ENCODE results near the gene CCDC177. TPM values are rescaled to one million over a fixed set of nuclear protein-coding genes. Genes with fewer than 3 reads are reported as not detected.

The CCDC177 gene
- total RNA-seq, 1 donor from 2014 or later = 0.22 TPM

GRCh38 chr14:69537900-69538299, 36.8 kb downstream of the CCDC177 start:
- Mint-ChIP-seq H3K36me3 (ENCODE audit: insufficient read depth) (no peaks in the 10 kb centered on the region), H3K4me1 (ENCODE audit: low read depth) (peaks cover 8% of the 10 kb centered on the region), H3K9me3 (ENCODE audit: low read depth) (no peaks in the 10 kb centered on the region), H3K27me3 (peaks cover 2% of the 10 kb centered on the region), H3K27ac (no peak overlapping the region), H3K4me3 (ENCODE audit: low read depth) (no peak overlapping the region)
- TF ChIP-seq, protein P1, sequence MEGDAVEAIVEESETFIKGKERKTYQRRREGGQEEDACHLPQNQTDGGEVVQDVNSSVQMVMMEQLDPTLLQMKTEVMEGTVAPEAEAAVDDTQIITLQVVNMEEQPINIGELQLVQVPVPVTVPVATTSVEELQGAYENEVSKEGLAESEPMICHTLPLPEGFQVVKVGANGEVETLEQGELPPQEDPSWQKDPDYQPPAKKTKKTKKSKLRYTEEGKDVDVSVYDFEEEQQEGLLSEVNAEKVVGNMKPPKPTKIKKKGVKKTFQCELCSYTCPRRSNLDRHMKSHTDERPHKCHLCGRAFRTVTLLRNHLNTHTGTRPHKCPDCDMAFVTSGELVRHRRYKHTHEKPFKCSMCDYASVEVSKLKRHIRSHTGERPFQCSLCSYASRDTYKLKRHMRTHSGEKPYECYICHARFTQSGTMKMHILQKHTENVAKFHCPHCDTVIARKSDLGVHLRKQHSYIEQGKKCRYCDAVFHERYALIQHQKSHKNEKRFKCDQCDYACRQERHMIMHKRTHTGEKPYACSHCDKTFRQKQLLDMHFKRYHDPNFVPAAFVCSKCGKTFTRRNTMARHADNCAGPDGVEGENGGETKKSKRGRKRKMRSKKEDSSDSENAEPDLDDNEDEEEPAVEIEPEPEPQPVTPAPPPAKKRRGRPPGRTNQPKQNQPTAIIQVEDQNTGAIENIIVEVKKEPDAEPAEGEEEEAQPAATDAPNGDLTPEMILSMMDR (IDR thresholded peaks at IDR 0.05; ENCODE audit: unreplicated experiment) = no peak
- DNase-seq (ENCODE audit: low spot score, unreplicated experiment) = no peak

- Mint-ChIP-seq H3K36me3 (ENCODE audit: insufficient read depth) (no peaks in the 10 kb centered on the region), H3K9me3 (ENCODE audit: low read depth) (no peaks in the 10 kb centered on the region), H3K4me3 (ENCODE audit: low read depth) (no peak overlapping the region), H3K27ac (no peak overlapping the region), H3K27me3 (no peaks in the 10 kb centered on the region), H3K4me1 (ENCODE audit: low read depth) (peaks cover 15% of the 10 kb centered on the region)
- DNase-seq (ENCODE audit: low spot score, unreplicated experiment) = no peak
- TF ChIP-seq, protein P1 (IDR thresholded peaks at IDR 0.05; ENCODE audit: unreplicated experiment) = no peak
Observed at GRCh38 chr14:69536971-69537370, 37.7 kb downstream of the CCDC177 start.

GRCh38 chr14:69535230-69535848, 39.3 kb downstream of the CCDC177 start:
- H3K4me1 Mint-ChIP-seq (ENCODE audit: low read depth) = peaks cover 27% of the 10 kb centered on the region
- peak overlapping the region; percentile 7 for H3K4me3 Mint-ChIP-seq (ENCODE audit: low read depth)
- TF ChIP-seq, protein P1 (IDR thresholded peaks at IDR 0.05; ENCODE audit: unreplicated experiment) = peak; percentile 67
- peak overlapping the region; percentile 85 for H3K27ac Mint-ChIP-seq
- DNase-seq (ENCODE audit: low spot score, unreplicated experiment) = peak; percentile 34
- no peaks in the 10 kb centered on the region for H3K27me3 Mint-ChIP-seq
- no peaks in the 10 kb centered on the region for H3K36me3 Mint-ChIP-seq (ENCODE audit: insufficient read depth)
- no peaks in the 10 kb centered on the region for H3K9me3 Mint-ChIP-seq (ENCODE audit: low read depth)

- peaks cover 31% of the 10 kb centered on the region for H3K4me1 Mint-ChIP-seq (ENCODE audit: low read depth)
- peak overlapping the region; percentile 87 for H3K27ac Mint-ChIP-seq
- TF ChIP-seq, protein P1 (IDR thresholded peaks at IDR 0.05; ENCODE audit: unreplicated experiment) = no peak
- no peaks in the 10 kb centered on the region for H3K9me3 Mint-ChIP-seq (ENCODE audit: low read depth)
- DNase-seq (ENCODE audit: low spot score, unreplicated experiment) = no peak
- H3K36me3 Mint-ChIP-seq (ENCODE audit: insufficient read depth) = no peaks in the 10 kb centered on the region
- no peak overlapping the region for H3K4me3 Mint-ChIP-seq (ENCODE audit: low read depth)
- no peaks in the 10 kb centered on the region for H3K27me3 Mint-ChIP-seq
Observed at GRCh38 chr14:69532561-69533340, 41.9 kb downstream of the CCDC177 start.

- TF ChIP-seq, protein P1 (IDR thresholded peaks at IDR 0.05; ENCODE audit: unreplicated experiment) = no peak
- H3K36me3 Mint-ChIP-seq (ENCODE audit: insufficient read depth) = no peaks in the 10 kb centered on the region
- H3K27ac Mint-ChIP-seq = no peak overlapping the region
- H3K9me3 Mint-ChIP-seq (ENCODE audit: low read depth) = no peaks in the 10 kb centered on the region
- DNase-seq (ENCODE audit: low spot score, unreplicated experiment) = no peak
- peaks cover 31% of the 10 kb centered on the region for H3K4me1 Mint-ChIP-seq (ENCODE audit: low read depth)
- H3K27me3 Mint-ChIP-seq = no peaks in the 10 kb centered on the region
- no peak overlapping the region for H3K4me3 Mint-ChIP-seq (ENCODE audit: low read depth)
Observed at GRCh38 chr14:69531135-69531534, 43.5 kb downstream of the CCDC177 start.

All from progenitor cell of endocrine pancreas (in vitro differentiated cells).